ENCODE results near the gene C8G.

C8G gene

GRCh38 chr9:136920734-136921231 lies 24.3 kb upstream of the C8G start:
- no peak for DNase-seq

GRCh38 chr9:136921307-136921706 lies 23.7 kb upstream of the C8G start:
- DNase-seq, result no peak

- DNase-seq, result no peak
Observed at GRCh38 chr9:136921718-136922117, 23.3 kb upstream of the C8G start.

GRCh38 chr9:136922540-136922939 lies 22.5 kb upstream of the C8G start:
- no peak for DNase-seq

GRCh38 chr9:136923881-136924280 lies 21.2 kb upstream of the C8G start:
- no peak for DNase-seq

- DNase-seq, result no peak
Observed at GRCh38 chr9:136925414-136926153, 19.5 kb upstream of the C8G start.

GRCh38 chr9:136926154-136926704 lies 18.8 kb upstream of the C8G start:
- no peak for DNase-seq

GRCh38 chr9:136926749-136927148 lies 18.3 kb upstream of the C8G start:
- DNase-seq, result no peak

GRCh38 chr9:136927343-136928271 lies 17.4 kb upstream of the C8G start:
- no peak for DNase-seq

- DNase-seq, result no peak
Observed at GRCh38 chr9:136928591-136928990, 16.5 kb upstream of the C8G start.

- DNase-seq, result no peak
Observed at GRCh38 chr9:136930014-136930413, 15.0 kb upstream of the C8G start.

- no peak for DNase-seq
Observed at GRCh38 chr9:136931611-136932130, 13.4 kb upstream of the C8G start.

- no peak for DNase-seq
Observed at GRCh38 chr9:136934277-136934676, 10.8 kb upstream of the C8G start.

- no peak for DNase-seq
Observed at GRCh38 chr9:136935651-136936050, 9.4 kb upstream of the C8G start.

GRCh38 chr9:136936645-136937170 lies 8.3 kb upstream of the C8G start:
- DNase-seq, result no peak

GRCh38 chr9:136937186-136938001 lies 7.6 kb upstream of the C8G start:
- DNase-seq, result no peak

GRCh38 chr9:136939431-136939995 lies 5.5 kb upstream of the C8G start:
- no peak for DNase-seq

GRCh38 chr9:136939996-136940525 lies 5.0 kb upstream of the C8G start:
- no peak for DNase-seq

GRCh38 chr9:136940526-136941230 lies 4.4 kb upstream of the C8G start:
- no peak for DNase-seq

- DNase-seq, result no peak
Observed at GRCh38 chr9:136941231-136942111, 3.6 kb upstream of the C8G start.

Measured in Kasumi-1 (cell line).